ENCODE results near the gene PRSS35. TPM values are rescaled to one million over a fixed set of nuclear protein-coding genes. Genes with fewer than 3 reads are reported as not detected.

Gene PRSS35
- total and polyA plus RNA-seq, 2 of the 8 experiments (the other 6 are each of a cell fraction or from before 2014, with no cell fraction given), result 1.3 to 2.9 TPM

DNA sequence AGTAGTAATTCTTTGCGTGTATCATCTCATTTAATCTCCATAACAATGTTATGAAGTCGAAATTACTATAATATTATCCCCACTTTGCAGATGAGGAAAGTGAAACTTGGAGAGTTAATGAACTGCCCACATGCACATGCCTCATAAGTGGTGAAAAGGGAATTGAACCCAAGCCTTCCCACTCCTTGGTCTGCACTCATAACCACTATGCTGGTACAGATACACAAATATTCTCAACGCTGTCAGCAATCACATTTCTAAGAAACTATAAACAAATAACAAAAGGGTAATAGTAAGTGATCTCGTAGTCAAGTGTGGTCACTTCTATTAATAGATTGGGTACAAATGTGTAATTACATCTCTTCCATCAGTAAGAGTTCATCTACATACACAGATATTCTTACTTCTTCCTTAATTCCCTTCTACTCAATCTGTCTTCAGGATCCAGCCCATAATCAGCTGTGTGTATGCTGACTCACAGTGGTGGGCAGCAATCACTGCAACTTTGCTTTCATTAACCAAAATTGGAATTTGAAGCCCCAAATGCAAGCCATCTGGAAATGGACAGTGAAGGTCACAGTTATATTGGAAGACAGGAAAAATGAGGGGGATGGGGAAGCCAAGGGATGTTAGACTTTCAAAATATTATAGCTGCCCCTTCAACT lies 6.6 kb downstream of the PRSS35 start:
- no peak overlapping the region for H4K5ac ChIP-seq (ENCODE audit: insufficient read length, low read depth, low read length)
- no peak overlapping the region for H2AFZ ChIP-seq (ENCODE audit: low read length)
- no peak overlapping the region for H2BK120ac ChIP-seq (replicated peaks; ENCODE audit: low read depth, low read length)
- H3K14ac ChIP-seq (ENCODE audit: insufficient read length), result no peak overlapping the region
- CTCF ChIA-PET (ENCODE audit: partially characterized antibody), result interaction anchor here (0.8 to 4.6 kb wide), 20 partner anchors 11 to 430 kb away, joined by 3 to 22 read pairs (median 4); no protein-coding TSS in a partner anchor
- no peak overlapping the region for H3K56ac ChIP-seq (replicated peaks; ENCODE audit: insufficient read length, low read depth, low read length)
- no peak for FAIRE-seq
- no peak overlapping the region for H4K91ac ChIP-seq (replicated peaks; ENCODE audit: insufficient read length, low read length)
- H3K4me3 ChIP-seq (ENCODE audit: extremely low read depth in 1 of 4, insufficient read depth in 2 of 4, low read depth in 3 of 4, low read length in 4 of 4), result no peak overlapping the region
- no peak for DNase-seq (ENCODE audit: low read depth in 1 of 2, low spot score in 2 of 2)
- H3K27ac ChIP-seq (ENCODE audit: low read depth, low read length), result no peak overlapping the region
- TF ChIP-seq, protein P1, sequence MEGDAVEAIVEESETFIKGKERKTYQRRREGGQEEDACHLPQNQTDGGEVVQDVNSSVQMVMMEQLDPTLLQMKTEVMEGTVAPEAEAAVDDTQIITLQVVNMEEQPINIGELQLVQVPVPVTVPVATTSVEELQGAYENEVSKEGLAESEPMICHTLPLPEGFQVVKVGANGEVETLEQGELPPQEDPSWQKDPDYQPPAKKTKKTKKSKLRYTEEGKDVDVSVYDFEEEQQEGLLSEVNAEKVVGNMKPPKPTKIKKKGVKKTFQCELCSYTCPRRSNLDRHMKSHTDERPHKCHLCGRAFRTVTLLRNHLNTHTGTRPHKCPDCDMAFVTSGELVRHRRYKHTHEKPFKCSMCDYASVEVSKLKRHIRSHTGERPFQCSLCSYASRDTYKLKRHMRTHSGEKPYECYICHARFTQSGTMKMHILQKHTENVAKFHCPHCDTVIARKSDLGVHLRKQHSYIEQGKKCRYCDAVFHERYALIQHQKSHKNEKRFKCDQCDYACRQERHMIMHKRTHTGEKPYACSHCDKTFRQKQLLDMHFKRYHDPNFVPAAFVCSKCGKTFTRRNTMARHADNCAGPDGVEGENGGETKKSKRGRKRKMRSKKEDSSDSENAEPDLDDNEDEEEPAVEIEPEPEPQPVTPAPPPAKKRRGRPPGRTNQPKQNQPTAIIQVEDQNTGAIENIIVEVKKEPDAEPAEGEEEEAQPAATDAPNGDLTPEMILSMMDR (IDR thresholded peaks at IDR 0.05; ENCODE audit: control extremely low read depth in 1 of 3, insufficient read depth in 1 of 3, low read depth in 1 of 3, low read length in 3 of 3), result peak in 2 of 3 experiments; percentile 39 to 53; a peak in 2 of 4 replicates
- no peak for TF ChIP-seq CHD1 (IDR thresholded peaks at IDR 0.05; ENCODE audit: low read depth, low read length)
- peak; percentile 64 to 65 for TF ChIP-seq RAD21 (IDR thresholded peaks at IDR 0.05 in 1 of 2, conservative IDR thresholded peaks at IDR 0.05 in 1 of 2; ENCODE audit: low read depth in 2 of 2, low read length in 2 of 2)
- no peak for TF ChIP-seq JUND (IDR thresholded peaks at IDR 0.05; ENCODE audit: low read length)
- no peak overlapping the region for H3K23ac ChIP-seq (ENCODE audit: insufficient read length)
- no peak overlapping the region for H2BK15ac ChIP-seq (ENCODE audit: low read length)
- H2AK5ac ChIP-seq (ENCODE audit: low read depth, low read length), result no peak overlapping the region
- H2BK20ac ChIP-seq (ENCODE audit: low read length), result no peak overlapping the region
- no peaks in the 10 kb centered on the region for H4K20me1 ChIP-seq (replicated peaks in 1 of 2; ENCODE audit: control insufficient read depth in 1 of 2, insufficient read depth in 2 of 2, low read length in 2 of 2)
- H4K8ac ChIP-seq (ENCODE audit: extremely low read depth, insufficient read depth, low read length), result no peak overlapping the region
- no peak overlapping the region for H3K4ac ChIP-seq (replicated peaks; ENCODE audit: insufficient read length, low read depth, low read length)
- WGBS, 2 experiments (ENCODE audit: extremely low coverage in 1 of 2, insufficient coverage in 1 of 2, insufficient read length in 1 of 2, insufficient replicate concordance in 2 of 2, low coverage in 1 of 2, low lambda C conversion rate in 2 of 2, missing lambda C conversion rate in 1 of 2), result 90% methylated on average over 4 of the region's 4 CpGs; no CpG with 5 or more reads in 1 of the 2 experiments
- H3K9me3 ChIP-seq (ENCODE audit: insufficient read depth in 2 of 2, low read depth in 1 of 2, low read length in 1 of 2), result no peaks in the 10 kb centered on the region
- no peaks in the 10 kb centered on the region for H3K23me2 ChIP-seq (ENCODE audit: low read depth, low read length)
- no peaks in the 10 kb centered on the region for H3K36me3 ChIP-seq (ENCODE audit: control insufficient read depth in 2 of 4, insufficient read depth in 4 of 4, low read length in 3 of 4)
- no peak overlapping the region for H3K9ac ChIP-seq (replicated peaks in 1 of 4; ENCODE audit: extremely low read depth in 1 of 4, low read depth in 3 of 4, low read length in 3 of 4)
- no peak overlapping the region for H3K18ac ChIP-seq (ENCODE audit: extremely low read depth, low read length)
- no peaks in the 10 kb centered on the region for H3K79me1 ChIP-seq (ENCODE audit: low read depth, low read length)
- H2BK12ac ChIP-seq (ENCODE audit: low read depth, low read length), result no peak overlapping the region
- no peaks in the 10 kb centered on the region for H3K79me2 ChIP-seq (ENCODE audit: control insufficient read depth in 1 of 2, insufficient read depth in 2 of 2, low read length in 2 of 2)
- no peaks in the 10 kb centered on the region for H3K27me3 ChIP-seq (replicated peaks in 1 of 4; ENCODE audit: control insufficient read depth in 3 of 4, extremely low read depth in 1 of 4, insufficient read depth in 3 of 4, low read length in 3 of 4)
- POLR2A ChIA-PET (ENCODE audit: partially characterized antibody), result no interaction called here
- no peak overlapping the region for H3K4me2 ChIP-seq (ENCODE audit: insufficient read depth in 1 of 2, low read depth in 2 of 2, low read length in 2 of 2)
- H3K4me1 ChIP-seq (replicated peaks in 1 of 4; ENCODE audit: control insufficient read depth in 3 of 4, insufficient read depth in 4 of 4, low read length in 3 of 4), result peaks cover 0 to 2% (median 0%) of the 10 kb centered on the region in 4 experiments; a peak in 1 of 7 replicates
- H2BK5ac ChIP-seq (ENCODE audit: low read depth, low read length), result no peak overlapping the region
